Endothelial cell (in vitro differentiated cells): ENCODE measurements around the gene ARMC9. TPM values are rescaled to one million over a fixed set of nuclear protein-coding genes. Genes with fewer than 3 reads are reported as not detected.

Experiments
- DNase-seq: peaks from one replicate; pipeline ENCODE4 v3.0.0; 2021; ENCODE audit warnings: low spot score
- H3K27ac Mint-ChIP-seq: one replicate; pipeline ENCODE4 v1.8.0; 2021; ENCODE audit warnings: mixed read lengths, inconsistent platforms; ENCODE audit not compliant: unreplicated experiment
- H3K27me3 Mint-ChIP-seq: one replicate; pipeline ENCODE4 v1.8.0; 2021; ENCODE audit warnings: mild to moderate bottlenecking, moderate library complexity, mixed read lengths, inconsistent platforms; ENCODE audit not compliant: unreplicated experiment
- H3K36me3 Mint-ChIP-seq: one replicate; pipeline ENCODE4 v1.8.0; 2021; ENCODE audit warnings: mild to moderate bottlenecking, low read depth, mixed read lengths, inconsistent platforms; ENCODE audit not compliant: unreplicated experiment
- H3K4me1 Mint-ChIP-seq: one replicate; pipeline ENCODE4 v1.8.0; 2021; ENCODE audit warnings: mild to moderate bottlenecking, mixed read lengths, inconsistent platforms; ENCODE audit not compliant: unreplicated experiment
- H3K4me3 Mint-ChIP-seq: one replicate; pipeline ENCODE4 v1.8.0; 2021; ENCODE audit warnings: mild to moderate bottlenecking, mixed read lengths, inconsistent platforms; ENCODE audit not compliant: unreplicated experiment
- H3K9me3 Mint-ChIP-seq: one replicate; pipeline ENCODE4 v1.8.0; 2021; ENCODE audit warnings: mixed read lengths, inconsistent platforms; ENCODE audit not compliant: unreplicated experiment
- total RNA-seq: library from RNA; stranded (reverse); fragmentation: NEBNext Ultra II Directional; extraction: Animal tissue kit (Norgen Biotek cat#: 25700); gene quantifications from one replicate; pipeline ENCODE4 v1.2.1, GENCODE V29; 2021; ENCODE audit not compliant: unreplicated experiment
- TF ChIP-seq, protein P1 (sequence below): fragments of 200-600 bp; sonication (generic); IDR thresholded peaks from one replicate; pipeline ENCODE4 v1.5.0; 2021; ENCODE audit warnings: antibody characterized with exemption; ENCODE audit not compliant: unreplicated experiment

Gene ARMC9
- total RNA-seq, 1 donor from 2014 or later, result 18.3 TPM

- peaks cover 19% of the 10 kb centered on the region for H3K36me3 Mint-ChIP-seq
- H3K9me3 Mint-ChIP-seq, result no peaks in the 10 kb centered on the region
- peaks cover 10% of the 10 kb centered on the region for H3K27me3 Mint-ChIP-seq
- H3K27ac Mint-ChIP-seq, result no peak overlapping the region
- no peak for DNase-seq
- no peak overlapping the region for H3K4me3 Mint-ChIP-seq
- H3K4me1 Mint-ChIP-seq, result peaks cover 3% of the 10 kb centered on the region
- TF ChIP-seq, protein P1, sequence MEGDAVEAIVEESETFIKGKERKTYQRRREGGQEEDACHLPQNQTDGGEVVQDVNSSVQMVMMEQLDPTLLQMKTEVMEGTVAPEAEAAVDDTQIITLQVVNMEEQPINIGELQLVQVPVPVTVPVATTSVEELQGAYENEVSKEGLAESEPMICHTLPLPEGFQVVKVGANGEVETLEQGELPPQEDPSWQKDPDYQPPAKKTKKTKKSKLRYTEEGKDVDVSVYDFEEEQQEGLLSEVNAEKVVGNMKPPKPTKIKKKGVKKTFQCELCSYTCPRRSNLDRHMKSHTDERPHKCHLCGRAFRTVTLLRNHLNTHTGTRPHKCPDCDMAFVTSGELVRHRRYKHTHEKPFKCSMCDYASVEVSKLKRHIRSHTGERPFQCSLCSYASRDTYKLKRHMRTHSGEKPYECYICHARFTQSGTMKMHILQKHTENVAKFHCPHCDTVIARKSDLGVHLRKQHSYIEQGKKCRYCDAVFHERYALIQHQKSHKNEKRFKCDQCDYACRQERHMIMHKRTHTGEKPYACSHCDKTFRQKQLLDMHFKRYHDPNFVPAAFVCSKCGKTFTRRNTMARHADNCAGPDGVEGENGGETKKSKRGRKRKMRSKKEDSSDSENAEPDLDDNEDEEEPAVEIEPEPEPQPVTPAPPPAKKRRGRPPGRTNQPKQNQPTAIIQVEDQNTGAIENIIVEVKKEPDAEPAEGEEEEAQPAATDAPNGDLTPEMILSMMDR, result no peak
Measured at GRCh38 chr2:231387904-231388724, 189.7 kb downstream of the ARMC9 start.

DNA sequence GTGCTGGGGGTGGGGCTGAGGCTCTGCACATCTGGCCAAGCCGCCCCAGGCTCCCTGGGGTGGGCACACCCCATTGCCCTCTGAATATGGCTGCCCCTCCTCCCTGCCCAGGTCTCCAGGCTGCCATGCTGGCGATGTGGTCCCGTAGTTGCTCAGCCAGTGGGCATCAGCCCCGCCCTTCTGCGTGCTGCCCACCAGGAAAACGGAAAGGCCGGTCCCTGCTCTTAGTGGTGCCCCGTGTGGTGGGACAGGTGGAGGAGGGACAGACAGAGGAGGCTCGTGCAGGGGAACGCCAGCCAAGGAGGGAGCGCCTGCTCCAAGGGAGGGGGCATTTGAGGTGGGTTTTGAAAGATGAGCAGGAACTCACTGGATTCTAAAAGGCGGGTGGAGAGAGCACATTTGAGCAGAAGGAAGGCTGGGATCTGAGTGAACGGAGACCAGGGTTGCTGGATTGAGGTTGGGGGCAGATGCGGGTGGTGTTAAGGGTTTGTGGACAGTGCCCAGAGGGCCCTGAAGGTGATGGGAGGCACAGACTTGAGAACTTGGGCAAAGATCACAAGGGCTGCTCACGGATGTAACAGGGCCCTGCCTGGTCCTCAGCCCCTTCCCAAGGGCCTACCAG is 190.4 kb downstream of the ARMC9 start:
- H3K27ac Mint-ChIP-seq, result no peak overlapping the region
- DNase-seq, result no peak
- no peak overlapping the region for H3K4me3 Mint-ChIP-seq
- peaks cover 3% of the 10 kb centered on the region for H3K4me1 Mint-ChIP-seq
- no peaks in the 10 kb centered on the region for H3K9me3 Mint-ChIP-seq
- TF ChIP-seq, protein P1, result no peak
- H3K27me3 Mint-ChIP-seq, result peaks cover 14% of the 10 kb centered on the region
- peaks cover 15% of the 10 kb centered on the region for H3K36me3 Mint-ChIP-seq

- Mint-ChIP-seq H3K4me3 (no peak overlapping the region), H3K27ac (no peak overlapping the region), H3K27me3 (peaks cover 14% of the 10 kb centered on the region), H3K9me3 (no peaks in the 10 kb centered on the region), H3K4me1 (peaks cover 3% of the 10 kb centered on the region), H3K36me3 (peaks cover 5% of the 10 kb centered on the region)
- TF ChIP-seq, protein P1, result no peak
- DNase-seq, result no peak
Measured at GRCh38 chr2:231390667-231391066, 192.2 kb downstream of the ARMC9 start.

DNA sequence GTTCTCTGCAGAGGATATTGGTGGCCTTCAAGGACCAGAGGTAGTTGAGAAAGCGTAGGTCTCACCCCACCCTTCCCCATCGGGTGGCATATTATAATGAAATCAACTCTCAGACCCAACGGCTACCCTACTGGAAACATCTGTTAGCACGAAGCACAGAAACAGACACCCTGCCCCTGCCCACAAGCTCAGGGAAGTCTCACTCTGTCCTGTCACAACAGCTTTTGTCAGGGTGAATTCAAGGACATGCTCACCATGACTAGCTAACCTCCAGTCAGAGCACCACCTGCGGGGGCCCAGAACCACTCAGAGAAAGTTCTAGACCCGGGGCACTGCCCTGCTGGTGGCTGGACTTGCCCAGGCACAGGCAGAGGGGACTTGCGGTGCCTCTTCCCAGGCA is 193.6 kb downstream of the ARMC9 start:
- H3K27ac Mint-ChIP-seq, result no peak overlapping the region
- peaks cover 16% of the 10 kb centered on the region for H3K27me3 Mint-ChIP-seq
- no peak overlapping the region for H3K4me3 Mint-ChIP-seq
- no peaks in the 10 kb centered on the region for H3K36me3 Mint-ChIP-seq
- H3K9me3 Mint-ChIP-seq, result no peaks in the 10 kb centered on the region
- H3K4me1 Mint-ChIP-seq, result peaks cover 3% of the 10 kb centered on the region
- TF ChIP-seq, protein P1, result no peak
- no peak for DNase-seq
